GM18519 (cell line): ENCODE results near the gene PADI2.
"Not testable (repeated sequence)": the region's sequence is repeated elsewhere in the genome, so short reads cannot be mapped to it uniquely, and the experiment has no call there.

Source experiments
- ATAC-seq: cut with Tn5 transposase; IDR thresholded peaks from one replicate; pipeline ENCODE4 v1.9.1; 2021; ENCODE audit warnings: mild to moderate bottlenecking, moderate library complexity; ENCODE audit not compliant: unreplicated experiment, low FRiP score

The PADI2 gene

DNA sequence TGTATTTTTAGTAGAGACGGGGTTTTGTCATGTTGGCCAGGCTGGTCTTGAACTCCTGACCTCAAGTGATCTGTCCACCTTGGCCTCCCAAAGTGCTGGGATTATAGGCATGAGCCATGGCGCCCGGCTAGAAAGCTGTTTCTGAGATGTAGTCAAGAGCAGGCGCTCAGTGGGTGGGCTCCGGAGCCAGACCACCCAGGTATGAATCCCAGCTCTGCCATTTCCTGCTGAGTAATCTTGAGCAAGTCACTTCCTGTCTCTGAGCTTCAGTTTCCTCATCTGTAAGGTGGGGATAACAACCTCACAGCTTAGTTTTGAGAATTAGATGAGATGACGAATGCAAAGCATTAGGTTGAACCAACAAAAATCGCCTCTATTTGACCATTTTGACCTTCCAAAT is 56.5 kb downstream of the PADI2 start:
- not testable (repeated sequence) for ATAC-seq

DNA sequence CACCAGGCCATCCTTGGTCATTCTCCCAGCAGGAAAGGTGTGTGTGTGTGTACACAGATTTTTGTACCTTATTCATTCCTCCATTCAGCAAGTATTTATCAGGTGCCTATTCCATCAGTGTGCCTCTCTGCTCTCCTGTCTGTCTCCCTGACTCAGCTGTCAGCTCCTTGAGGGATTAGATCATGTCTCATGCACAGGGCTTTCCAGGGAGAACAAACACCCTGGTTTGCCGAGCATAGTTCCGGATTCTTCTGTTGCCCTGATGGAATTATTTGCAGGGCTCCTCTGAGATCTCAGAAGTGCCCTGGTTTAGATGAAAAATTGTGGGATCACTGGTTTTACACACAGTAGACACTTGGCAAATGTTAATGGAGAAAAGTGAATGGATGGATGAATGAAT is 57.4 kb downstream of the PADI2 start:
- ATAC-seq, result no peak

DNA sequence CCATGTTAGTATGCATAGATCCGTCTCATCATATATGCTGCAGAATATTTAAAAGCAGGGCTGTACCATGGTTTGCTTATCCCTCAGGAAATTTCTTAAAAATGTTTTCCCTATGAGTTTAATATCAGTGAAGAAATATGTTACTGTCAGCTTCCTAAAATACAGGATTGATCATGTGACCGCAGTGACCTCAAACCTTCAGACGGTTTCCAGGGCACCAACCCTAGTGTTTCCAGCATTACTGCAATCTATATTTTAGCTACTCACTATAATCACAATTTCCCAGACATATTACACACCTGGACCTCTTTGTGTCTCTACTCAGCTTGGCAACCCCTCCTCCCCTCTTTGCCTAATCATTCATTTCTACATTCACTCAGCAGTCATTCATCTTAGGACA is 57.8 kb downstream of the PADI2 start:
- ATAC-seq, result no peak

DNA sequence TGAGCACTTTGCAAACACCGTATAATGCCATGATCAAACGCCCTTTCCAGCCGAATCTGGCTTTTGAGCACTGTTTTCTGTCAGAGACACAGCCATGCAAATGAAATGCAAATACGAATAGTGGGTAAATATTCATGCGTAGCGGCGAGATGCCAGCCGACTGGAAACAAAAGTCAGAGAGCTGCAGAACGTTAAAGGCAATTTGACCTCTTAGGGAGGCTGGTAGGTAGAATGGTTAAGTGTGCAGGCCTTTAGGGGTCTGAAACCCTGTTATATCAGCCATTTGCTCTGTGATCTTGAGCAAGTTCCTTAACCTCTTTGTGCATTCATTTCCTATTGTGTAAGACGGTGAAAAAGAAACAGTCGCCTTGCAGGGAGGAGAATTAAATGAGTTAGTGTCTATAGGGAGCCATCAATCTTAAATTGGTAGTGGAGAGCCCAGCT is 58.9 kb downstream of the PADI2 start:
- ATAC-seq, result no peak

DNA sequence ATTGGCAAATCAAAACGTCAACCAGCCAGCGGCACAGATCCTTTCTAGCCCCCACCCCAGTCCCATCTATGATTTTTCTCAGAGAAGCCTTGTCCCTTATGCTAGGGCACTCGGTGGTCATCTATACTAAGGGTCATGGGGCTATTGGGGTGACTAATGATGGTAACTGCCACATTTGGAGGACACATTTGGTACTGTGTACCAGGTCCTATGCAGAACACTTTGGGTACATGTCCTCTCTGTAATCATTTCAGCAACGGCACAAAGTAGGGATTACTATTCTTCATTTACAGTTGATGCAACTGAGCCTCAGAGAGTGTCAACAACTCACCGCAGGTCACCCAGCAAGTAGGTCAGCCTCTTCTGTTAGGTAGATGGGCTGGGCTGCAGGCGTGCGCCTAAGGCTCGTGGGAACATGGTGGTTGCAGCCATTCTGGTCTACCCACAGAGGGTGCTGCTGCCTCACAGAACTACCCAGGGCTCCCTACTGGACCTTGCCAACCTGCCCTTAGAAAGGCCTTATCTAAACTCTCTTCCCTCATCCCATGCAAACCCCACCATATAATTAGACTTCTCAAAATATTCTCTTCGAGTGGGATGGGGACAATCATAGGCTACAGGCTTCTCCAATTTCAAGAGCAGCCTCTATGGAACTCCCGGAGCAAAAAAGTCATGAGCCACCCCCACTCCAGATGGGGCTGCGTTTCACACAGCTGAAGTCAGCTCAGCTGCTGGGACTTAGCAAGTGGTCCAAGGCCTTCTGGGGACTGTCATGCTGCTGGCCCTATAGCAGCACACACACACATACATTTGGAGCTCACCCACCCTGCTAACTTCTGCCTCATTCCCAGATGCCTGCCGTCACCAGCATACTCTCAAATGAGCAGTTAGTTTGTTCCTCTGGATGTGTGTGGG is 59.6 kb downstream of the PADI2 start:
- ATAC-seq, result no peak

DNA sequence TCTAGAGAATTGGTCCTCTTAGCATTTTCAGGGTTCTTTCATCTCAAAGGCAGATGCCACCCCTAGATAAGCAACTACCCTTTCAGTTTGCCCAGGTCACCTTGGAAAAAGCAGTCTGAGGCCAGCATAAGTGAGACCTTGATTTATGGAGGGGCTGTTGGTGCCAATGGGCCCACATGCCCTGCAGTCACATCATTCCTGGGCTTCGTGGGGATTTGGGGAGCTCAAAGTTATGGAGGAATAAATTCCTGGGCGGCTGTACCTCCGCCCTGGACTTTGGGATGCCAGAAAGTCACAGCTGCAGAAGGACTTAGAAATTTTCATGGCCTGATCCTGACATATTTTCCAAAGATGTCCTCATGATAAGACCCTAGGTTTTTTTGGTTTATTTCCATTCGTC is 62.7 kb downstream of the PADI2 start:
- ATAC-seq, result no peak

DNA sequence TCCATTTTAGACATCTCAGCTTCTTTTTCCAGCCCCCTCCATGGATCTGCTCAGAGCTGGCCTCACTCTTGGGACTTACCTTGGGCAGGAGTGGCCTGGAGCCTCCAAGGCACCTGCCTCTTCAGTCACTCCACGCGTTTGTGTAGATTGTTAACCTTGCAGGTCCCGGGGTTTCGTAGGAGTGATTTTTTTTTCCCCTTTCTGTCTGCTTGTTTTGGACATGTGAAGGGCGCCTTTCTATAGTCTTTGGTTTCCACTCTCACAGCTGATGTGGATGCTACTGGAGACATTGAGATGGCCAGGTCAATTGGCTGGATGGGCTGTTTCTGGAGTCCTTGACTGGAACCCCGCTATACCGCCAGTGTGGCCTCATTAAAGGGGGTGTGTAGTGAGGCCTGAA is 63.5 kb downstream of the PADI2 start:
- no peak for ATAC-seq

DNA sequence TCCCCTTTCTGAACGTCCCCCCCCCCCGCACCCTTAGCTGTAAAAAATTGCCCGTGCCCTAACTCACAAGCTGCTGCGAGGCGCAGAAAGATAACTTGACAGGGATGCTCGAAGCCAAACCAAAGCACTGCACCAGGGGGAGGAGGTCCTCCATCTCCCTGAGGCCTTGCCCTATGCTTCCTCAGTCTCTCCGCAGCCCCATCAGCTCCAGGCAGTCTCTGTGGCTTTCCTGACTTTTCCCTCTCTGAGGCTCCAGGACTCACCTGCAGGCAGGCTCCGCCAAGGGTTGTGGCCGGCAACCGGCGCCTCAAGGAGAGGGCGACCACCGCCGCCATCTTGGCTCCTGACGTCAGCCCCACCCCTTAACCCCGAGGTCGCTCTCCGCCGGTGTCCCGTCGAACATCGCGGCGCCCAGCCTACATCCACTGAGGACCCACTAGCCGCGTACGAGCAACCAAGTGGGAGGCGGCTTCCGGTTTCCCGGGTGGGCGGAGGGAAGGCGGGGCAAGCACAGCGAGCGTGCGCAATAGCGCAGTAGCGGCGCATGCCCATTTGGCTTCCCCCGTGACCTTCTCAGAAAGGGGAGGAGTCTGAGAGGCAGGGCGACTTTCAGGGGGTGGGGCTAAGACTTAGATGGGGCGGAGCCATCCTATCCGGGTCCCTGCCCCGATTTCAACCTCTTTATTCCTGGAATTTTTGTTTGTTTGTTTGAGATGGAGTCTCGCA is 65.4 kb downstream of the PADI2 start, which contains the start of gene SDHB:
TSS of gene SDHB (minus strand) at position 348 of the 726 bp plus-strand sequence. CDS start at position 335, 13 bp downstream.
- peak; percentile 83 for ATAC-seq

DNA sequence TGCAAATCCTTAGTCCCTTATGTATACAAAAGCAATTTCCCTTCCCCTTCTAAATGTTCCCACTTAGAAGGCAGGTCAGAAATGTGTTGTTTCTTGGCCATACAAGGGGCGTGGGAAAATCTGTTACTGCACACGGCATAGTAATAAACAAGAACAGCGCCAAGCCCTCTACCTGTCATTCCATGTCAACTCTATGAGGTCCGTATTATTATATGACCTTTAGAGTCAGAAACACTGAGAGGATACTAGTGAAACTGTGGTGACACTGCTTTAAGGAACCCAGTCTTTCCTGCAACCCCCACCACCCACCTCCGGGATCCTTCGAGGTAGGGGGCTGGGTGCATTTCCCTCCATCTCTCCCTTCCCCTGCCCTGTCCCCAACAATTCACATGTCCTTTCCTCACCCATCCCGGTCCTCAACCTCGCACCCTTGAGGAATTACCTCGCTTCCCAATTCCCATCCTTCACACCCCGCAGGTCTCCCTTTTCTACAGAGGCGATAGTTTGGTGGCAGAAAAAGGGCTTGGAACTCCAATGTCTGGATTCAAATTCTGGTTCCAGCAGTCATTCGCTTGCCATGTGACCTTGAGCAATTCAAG is 66.1 kb downstream of the PADI2 start:
- no peak for ATAC-seq

DNA sequence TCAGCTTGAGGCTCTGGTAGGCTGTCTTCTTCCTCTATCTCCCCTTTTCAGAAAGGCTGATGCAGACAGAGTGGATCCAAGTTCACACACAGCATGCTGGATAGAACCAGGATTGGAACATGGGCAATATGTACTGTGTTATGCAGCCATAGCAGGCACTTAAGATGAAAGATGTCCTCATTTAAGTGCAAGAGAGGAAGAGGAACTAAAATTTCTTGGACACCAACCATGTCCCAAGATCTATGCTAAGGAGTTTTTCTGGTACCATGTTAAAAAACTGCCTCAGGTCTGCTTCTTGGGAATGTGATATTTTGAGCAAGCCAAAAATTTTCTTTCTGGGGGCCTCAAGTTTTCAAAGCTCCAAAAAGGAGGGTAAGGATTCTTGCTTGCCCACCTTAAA is 66.6 kb downstream of the PADI2 start:
- no peak for ATAC-seq

DNA sequence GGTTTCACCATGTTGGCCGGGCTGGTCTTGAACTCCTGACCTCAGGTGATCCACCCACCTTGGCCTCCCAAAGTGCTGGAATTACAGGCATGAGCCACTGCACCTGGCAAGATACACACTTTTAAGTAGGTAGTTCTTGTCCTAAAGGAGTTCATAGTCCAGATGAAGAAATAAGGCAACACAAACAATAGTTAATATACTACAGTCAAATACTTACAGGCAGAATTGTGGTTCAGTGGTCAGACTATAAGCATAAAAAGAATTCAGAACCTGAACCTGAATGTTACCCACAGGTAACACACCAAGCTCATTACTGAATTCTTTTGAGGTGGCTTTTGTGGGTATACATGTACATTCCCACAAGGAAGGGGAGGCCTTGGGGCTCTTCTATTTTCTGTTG is 67.2 kb downstream of the PADI2 start:
- no peak for ATAC-seq

DNA sequence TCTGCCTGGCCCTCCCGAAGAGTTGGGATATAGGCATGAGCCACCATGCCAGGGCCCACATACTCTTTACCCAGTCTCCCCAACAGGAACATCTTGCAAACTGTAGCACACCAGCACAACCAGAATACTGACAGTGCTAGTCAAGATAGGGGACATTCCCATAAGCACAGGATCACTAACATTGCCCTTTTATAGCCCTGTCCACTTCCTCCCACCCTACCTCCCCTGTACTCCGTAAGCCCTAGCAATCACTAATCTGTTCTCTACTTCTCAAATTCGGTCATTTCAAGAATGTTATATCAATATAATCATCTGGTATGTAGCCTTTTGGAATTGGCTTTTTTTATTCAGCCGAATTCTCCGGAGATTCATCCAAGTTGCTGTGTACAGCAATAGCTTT is 71.3 kb downstream of the PADI2 start:
- no peak for ATAC-seq

DNA sequence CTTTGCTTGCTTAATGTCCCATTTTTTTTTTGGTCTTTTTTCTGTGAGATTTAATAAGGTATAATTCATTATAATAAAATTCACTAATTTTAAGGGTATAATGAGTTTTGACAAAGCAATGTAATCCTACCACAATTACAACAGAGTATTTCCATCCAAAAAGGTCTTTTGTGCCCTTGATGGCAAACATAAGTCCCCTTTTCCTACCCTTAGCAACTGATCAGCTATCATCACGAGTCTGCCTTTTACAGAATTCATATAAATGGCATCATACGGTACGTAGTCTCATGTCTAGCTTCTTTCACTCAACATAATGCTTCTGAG is 73.0 kb downstream of the PADI2 start:
- no peak for ATAC-seq

DNA sequence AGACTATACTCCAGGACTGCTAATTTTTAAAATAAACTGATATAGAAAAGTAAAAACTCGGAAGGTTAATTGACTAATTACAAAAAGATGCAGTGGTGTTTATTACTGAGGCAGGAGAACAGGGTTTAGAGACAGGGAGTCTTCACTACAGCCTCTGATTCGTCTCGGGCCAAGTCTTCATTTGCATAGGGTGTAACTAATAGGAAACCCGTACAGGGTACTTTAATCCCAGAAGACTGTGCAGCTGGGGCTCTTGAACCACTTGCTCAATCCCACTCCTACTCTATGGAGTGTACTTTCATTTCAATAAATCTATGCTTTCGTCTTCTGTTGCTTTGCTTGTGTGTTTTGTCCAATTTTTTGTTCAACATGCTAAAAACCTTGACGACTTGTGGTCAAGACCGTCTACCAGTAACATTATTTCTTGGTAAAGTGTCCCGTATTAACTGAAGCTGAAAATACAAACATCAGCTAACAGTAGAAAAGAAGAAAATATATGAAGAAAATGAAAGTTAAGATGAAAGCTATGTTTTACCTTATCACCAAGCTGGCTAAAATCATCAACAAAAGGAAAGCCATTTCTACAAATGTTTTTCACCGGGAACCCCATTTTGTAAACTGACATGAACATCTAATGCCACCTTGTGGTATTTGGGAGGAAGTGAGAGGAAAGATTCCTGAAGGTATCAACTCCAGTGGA is 73.5 kb downstream of the PADI2 start:
- no peak for ATAC-seq

DNA sequence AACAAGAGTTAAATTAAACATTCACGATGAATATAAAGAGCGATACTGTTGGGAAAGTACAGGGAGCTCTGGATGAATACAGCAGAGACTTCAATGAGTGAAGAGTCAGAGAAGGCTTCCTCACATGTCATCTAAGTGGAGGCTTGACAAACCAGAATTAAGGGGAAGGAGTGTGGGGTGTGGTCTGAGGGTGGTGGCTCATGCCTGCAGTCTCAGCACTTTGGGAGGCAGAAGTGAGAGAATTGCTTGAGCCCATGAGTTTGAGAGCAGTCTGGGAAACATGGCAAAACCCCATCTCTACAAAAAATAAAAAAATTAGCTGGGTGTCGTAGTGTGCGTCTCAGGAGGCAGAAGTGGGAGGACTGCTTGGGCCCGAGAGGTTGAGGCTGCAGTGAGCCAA is 74.1 kb downstream of the PADI2 start:
- no peak for ATAC-seq

DNA sequence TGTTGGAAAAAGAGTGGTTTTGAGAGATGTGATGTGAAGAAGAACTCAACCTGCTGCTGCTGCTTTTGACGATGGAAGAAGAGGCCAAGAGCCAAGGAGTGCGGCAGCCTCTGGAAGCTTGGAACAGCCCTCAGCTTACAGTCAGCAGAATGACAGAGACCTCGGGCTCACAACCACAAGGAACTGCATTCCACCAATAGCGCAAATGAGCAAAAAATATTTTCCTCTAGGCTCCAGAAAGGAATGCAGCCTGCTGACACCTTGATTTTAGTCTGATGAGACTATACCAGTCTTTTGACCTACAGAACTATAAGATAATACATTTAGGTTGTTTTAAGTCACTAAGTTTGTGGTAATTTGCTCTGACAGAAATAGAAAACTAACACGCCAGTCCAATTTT is 75.6 kb downstream of the PADI2 start:
- ATAC-seq, result no peak

DNA sequence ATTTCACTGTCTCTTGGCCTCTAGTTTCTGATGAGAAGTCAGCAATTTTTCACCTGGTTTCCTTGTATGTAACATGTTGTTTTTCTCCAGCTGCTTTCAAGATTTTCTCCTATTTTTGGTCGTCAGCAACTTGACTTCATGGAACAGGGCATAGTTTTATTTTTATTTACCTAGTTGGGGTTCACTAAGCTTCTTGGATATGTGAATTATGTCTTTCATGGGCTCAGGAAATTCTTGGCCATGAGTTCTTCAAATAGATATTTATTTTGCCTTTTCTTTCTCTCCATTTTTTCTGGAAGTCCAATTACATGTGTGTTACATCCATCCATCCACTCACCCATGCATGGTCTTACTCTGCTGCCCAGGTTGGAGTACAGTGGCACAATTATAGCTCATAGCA is 79.1 kb downstream of the PADI2 start:
- no peak for ATAC-seq

DNA sequence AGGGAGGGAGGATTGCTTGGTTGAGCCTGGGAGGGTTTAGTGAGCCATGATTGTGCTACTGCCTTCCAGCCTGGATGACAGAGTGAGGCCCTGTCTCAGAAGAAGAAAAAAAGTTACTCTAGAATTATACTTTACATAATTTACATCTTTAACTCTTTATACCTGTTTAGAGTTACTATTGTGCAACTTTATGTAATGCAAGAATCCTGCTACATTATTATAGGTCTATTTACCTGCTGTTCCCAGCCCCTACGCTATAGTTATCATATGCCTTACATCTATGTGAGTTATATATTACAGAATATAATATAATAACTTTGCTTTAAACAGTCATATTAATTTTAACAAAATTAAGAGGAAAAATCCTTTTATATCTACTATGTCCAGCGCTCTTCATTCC is 79.7 kb downstream of the PADI2 start:
- no peak for ATAC-seq

DNA sequence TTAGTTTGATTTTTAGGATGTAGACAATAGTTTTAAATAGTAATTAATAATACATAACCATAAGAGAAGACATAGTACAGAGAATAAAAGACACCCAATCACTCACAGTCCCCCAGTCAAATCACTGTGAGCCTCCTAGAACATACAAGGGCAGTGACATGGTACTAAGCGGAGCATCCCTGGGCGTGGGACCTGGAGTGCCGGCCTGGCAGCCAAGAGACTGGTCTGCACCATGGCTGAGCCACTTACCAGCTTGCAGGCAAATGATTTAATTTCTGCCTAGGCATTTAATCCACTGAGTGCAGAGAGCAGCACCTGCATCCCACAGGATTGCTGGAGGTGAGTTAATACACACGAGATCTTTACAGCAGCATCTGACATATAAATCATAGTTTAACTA is 85.8 kb downstream of the PADI2 start:
- no peak for ATAC-seq

DNA sequence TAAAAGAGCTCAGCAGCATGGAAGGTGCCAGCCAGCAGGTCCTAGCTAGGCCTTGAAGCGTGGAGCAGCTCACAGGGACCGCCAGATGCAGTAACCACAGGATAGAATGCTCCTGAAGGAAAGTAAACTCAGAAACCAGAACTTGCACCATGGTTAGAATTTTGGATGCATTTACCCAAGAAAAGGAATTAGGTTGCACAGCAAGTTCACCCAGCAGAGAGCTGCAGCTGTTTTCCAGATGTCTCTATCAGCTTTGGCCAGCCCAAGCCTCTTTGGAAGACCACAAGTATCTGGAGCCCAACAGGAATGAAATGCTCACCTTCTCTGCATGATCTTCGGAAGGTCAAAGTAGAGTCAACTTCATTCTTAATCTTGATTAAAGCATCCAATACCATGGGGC is 86.5 kb downstream of the PADI2 start:
- ATAC-seq, result no peak

DNA sequence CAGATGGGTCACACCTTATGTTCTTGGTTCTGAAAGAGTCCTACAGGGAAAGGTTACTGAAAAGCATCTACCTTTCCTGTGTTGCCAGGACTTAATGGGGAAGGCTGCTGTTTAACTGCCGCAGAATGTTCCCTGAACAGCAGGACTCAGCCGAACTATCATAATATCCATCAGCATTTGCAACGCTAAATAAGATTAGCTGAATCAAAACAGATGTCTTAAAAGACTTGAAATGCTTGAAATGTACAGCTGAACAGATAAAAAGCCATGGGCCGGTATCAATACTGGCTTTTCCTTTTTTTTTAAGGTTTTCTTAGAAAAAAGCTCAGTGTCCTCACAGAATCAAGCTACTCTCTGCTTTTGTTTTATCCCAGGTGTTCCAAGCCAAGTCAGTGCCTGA is 87.8 kb downstream of the PADI2 start:
- no peak for ATAC-seq
